ENCODE data around the gene GLS. TPM values are rescaled to one million over a fixed set of nuclear protein-coding genes. Genes with fewer than 3 reads are reported as not detected.
"Not testable (repeated sequence)": the region's sequence is repeated elsewhere in the genome, so short reads cannot be mapped to it uniquely, and the experiment has no call there.

The GLS gene
- polyA plus RNA-seq, 3 donors from 2014 or later, result 20.5 to 37.8 (median 29.7) TPM

- peak overlapping the region; percentile 95 to 97 (median 96) for H3K4me3 Mint-ChIP-seq
- H3K36me3 Mint-ChIP-seq, result no peaks in the 10 kb centered on the region
- peaks cover 11 to 16% (median 13%) of the 10 kb centered on the region in 3 donors for H3K27me3 Mint-ChIP-seq (ENCODE audit: low read depth in 3 of 3)
- H3K27ac Mint-ChIP-seq, result peak overlapping the region; percentile 95 to 98 (median 97)
- DNase-seq, result peak; percentile 80 to 82 (median 81)
- no peaks in the 10 kb centered on the region for H3K9me3 Mint-ChIP-seq
- peaks cover 54% of the 10 kb centered on the region in 2 donors for H3K4me1 Mint-ChIP-seq
Observed at GRCh38 chr2:190881598-190882410, 1.2 kb downstream of the GLS start.

DNA sequence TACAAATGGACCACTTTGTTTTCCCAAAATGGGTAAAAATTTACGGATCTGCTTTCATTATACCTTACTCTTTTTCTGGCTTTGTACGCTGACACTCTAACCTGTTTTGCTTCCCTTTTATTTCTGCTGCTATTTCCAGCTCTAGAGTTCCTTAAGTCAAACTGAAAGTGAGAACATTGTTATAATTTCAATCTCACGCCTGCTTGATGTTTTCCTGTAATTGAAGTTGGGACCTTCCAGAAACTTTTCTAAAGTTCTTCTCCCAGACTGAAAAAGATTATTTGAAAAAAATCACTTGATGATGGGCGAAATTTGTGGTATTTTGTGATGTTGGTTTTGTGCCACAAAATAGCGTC lies 1.8 kb downstream of the GLS start:
- no peaks in the 10 kb centered on the region for H3K9me3 Mint-ChIP-seq
- peak overlapping the region; percentile 95 to 98 (median 97) for H3K27ac Mint-ChIP-seq
- no peaks in the 10 kb centered on the region for H3K36me3 Mint-ChIP-seq
- H3K27me3 Mint-ChIP-seq (ENCODE audit: low read depth in 3 of 3), result peaks cover 11 to 16% (median 13%) of the 10 kb centered on the region in 3 donors
- peaks cover 55 to 59% of the 10 kb centered on the region in 2 donors for H3K4me1 Mint-ChIP-seq
- H3K4me3 Mint-ChIP-seq, result peak overlapping the region; percentile 95 to 97 (median 96)
- no peak for DNase-seq

GRCh38 chr2:190882856-190883582 lies 2.4 kb downstream of the GLS start:
- Mint-ChIP-seq H3K4me1 (peaks cover 61 to 65% of the 10 kb centered on the region in 2 donors), H3K9me3 (no peaks in the 10 kb centered on the region), H3K27me3 (ENCODE audit: low read depth in 3 of 3) (peaks cover 11 to 16% (median 13%) of the 10 kb centered on the region in 3 donors), H3K36me3 (no peaks in the 10 kb centered on the region), H3K27ac (peak overlapping the region; percentile 95 to 98 (median 97)), H3K4me3 (peak overlapping the region; percentile 95 to 97 (median 96))
- peak in 2 of 3 donors; percentile 20 to 27 for DNase-seq

DNA sequence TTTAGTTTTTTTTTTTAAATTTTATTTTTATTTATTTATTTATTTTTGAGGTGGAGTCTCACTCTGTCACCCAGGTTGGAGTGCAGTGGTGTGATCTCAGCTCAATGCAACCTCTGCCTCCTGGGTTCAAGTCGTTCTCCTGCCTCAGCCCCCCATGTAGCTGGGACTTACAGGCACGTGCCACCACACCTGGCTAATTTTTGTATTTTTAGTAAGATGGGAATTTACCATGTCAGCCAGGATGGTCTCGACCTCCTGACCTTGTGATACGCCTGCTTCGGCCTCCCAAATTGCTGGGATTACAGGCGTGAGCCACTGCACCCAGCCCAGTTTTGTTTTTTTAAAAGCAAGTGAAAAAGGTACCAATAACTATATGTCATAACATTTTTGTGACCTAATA lies 5.2 kb downstream of the GLS start:
- H3K4me3 Mint-ChIP-seq, result peak overlapping the region in 3 of 5 donors; percentile 11 to 27 (median 24)

GRCh38 chr2:190887089-190887488 lies 6.5 kb downstream of the GLS start:
- DNase-seq, result no peak
- Mint-ChIP-seq H3K27ac (peak overlapping the region in 1 of 6 donors; percentile 20), H3K4me3 (peak overlapping the region in 2 of 5 donors; percentile 59 to 72)

More for the DNA sequence above, 5.2 kb downstream of the GLS start:
- not testable (repeated sequence) for H3K36me3 Mint-ChIP-seq; H3K9me3 Mint-ChIP-seq; H3K27me3 Mint-ChIP-seq (ENCODE audit: low read depth in 3 of 3); DNase-seq; H3K27ac Mint-ChIP-seq
- peaks cover 79 to 87% of the 10 kb centered on the region in 2 donors for H3K4me1 Mint-ChIP-seq

GRCh38 chr2:190888449-190888848 lies 7.8 kb downstream of the GLS start:
- H3K27ac Mint-ChIP-seq, result peak overlapping the region in 5 of 6 donors; percentile 4 to 58 (median 18)
- peak overlapping the region; percentile 16 to 72 (median 46) for H3K4me3 Mint-ChIP-seq
- H3K9me3 Mint-ChIP-seq, result no peaks in the 10 kb centered on the region
- peaks cover 0 to 2% (median 2%) of the 10 kb centered on the region in 3 donors for H3K27me3 Mint-ChIP-seq (ENCODE audit: low read depth in 3 of 3)
- peaks cover 82 to 95% of the 10 kb centered on the region in 2 donors for H3K4me1 Mint-ChIP-seq
- no peaks in the 10 kb centered on the region for H3K36me3 Mint-ChIP-seq
- no peak for DNase-seq

More at GRCh38 chr2:190887089-190887488, 6.5 kb downstream of the GLS start:
- Mint-ChIP-seq H3K36me3 (no peaks in the 10 kb centered on the region), H3K4me1 (peaks cover 84 to 95% of the 10 kb centered on the region in 2 donors), H3K9me3 (no peaks in the 10 kb centered on the region), H3K27me3 (ENCODE audit: low read depth in 3 of 3) (peaks cover under 1 to 2% (median under 1%) of the 10 kb centered on the region in 3 donors)

- no peak for DNase-seq
- Mint-ChIP-seq H3K36me3 (no peaks in the 10 kb centered on the region), H3K4me1 (peaks cover 80 to 95% of the 10 kb centered on the region in 2 donors), H3K27ac (peak overlapping the region in 4 of 6 donors; percentile 26 to 65 (median 42)), H3K27me3 (ENCODE audit: low read depth in 3 of 3) (peaks cover 0 to 2% (median 2%) of the 10 kb centered on the region in 3 donors), H3K4me3 (peak overlapping the region in 4 of 5 donors; percentile 9 to 59 (median 35)), H3K9me3 (no peaks in the 10 kb centered on the region)
Observed at GRCh38 chr2:190889175-190889943, 8.7 kb downstream of the GLS start.

GRCh38 chr2:190891372-190891771 lies 10.8 kb downstream of the GLS start:
- H3K36me3 Mint-ChIP-seq, result peaks cover 0 to 6% (median 5%) of the 10 kb centered on the region in 3 donors
- peak overlapping the region; percentile 5 to 39 (median 14) for H3K27ac Mint-ChIP-seq
- DNase-seq, result no peak
- H3K9me3 Mint-ChIP-seq, result no peaks in the 10 kb centered on the region
- peak overlapping the region in 1 of 5 donors; percentile 22 for H3K4me3 Mint-ChIP-seq
- H3K4me1 Mint-ChIP-seq, result peaks cover 75 to 93% of the 10 kb centered on the region in 2 donors
- H3K27me3 Mint-ChIP-seq (ENCODE audit: low read depth in 3 of 3), result peaks cover 0 to 2% (median 0%) of the 10 kb centered on the region in 3 donors

GRCh38 chr2:190891889-190892288 lies 11.3 kb downstream of the GLS start:
- H3K4me1 Mint-ChIP-seq, result peaks cover 74 to 96% of the 10 kb centered on the region in 2 donors
- H3K9me3 Mint-ChIP-seq, result no peaks in the 10 kb centered on the region
- DNase-seq, result no peak
- peaks cover 0 to 2% (median 0%) of the 10 kb centered on the region in 3 donors for H3K27me3 Mint-ChIP-seq (ENCODE audit: low read depth in 3 of 3)
- H3K36me3 Mint-ChIP-seq, result peaks cover 0 to 11% (median 10%) of the 10 kb centered on the region in 3 donors
- peak overlapping the region in 5 of 6 donors; percentile 2 to 42 (median 22) for H3K27ac Mint-ChIP-seq
- H3K4me3 Mint-ChIP-seq, result peak overlapping the region in 3 of 5 donors; percentile 0 to 5 (median 3)

DNA sequence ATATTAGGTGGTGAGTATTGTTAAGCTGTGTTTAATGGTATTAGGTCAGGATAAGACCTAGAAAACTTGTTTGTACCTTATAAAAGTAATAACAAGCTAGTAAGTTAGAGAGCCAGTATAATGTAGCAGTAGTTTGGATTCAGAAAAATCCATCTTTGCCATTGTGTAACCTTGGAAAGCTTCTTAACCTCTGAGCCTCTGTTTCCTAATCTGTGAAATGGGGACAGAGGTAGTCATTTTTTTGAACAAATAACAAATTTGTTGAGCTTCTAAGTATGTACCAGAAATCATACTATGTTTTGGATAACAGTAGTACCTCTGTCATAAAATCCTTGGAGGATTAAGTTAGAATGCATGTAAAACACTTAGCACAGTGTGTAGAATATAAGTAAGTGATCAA lies 12.5 kb downstream of the GLS start:
- Mint-ChIP-seq H3K4me1 (peaks cover 64 to 87% of the 10 kb centered on the region in 2 donors), H3K4me3 (no peak overlapping the region), H3K36me3 (peaks cover 0 to 14% (median 12%) of the 10 kb centered on the region in 3 donors), H3K27ac (peak overlapping the region in 2 of 6 donors; percentile 17 to 25), H3K27me3 (ENCODE audit: low read depth in 3 of 3) (peaks cover 0 to 2% (median 0%) of the 10 kb centered on the region in 3 donors), H3K9me3 (no peaks in the 10 kb centered on the region)
- no peak for DNase-seq

GRCh38 chr2:190896477-190896876 lies 15.9 kb downstream of the GLS start:
- no peak overlapping the region for H3K4me3 Mint-ChIP-seq
- H3K4me1 Mint-ChIP-seq, result peaks cover 37 to 57% of the 10 kb centered on the region in 2 donors
- peaks cover 0 to 2% (median 0%) of the 10 kb centered on the region in 3 donors for H3K27me3 Mint-ChIP-seq (ENCODE audit: low read depth in 3 of 3)
- H3K9me3 Mint-ChIP-seq, result no peaks in the 10 kb centered on the region
- H3K27ac Mint-ChIP-seq, result peak overlapping the region in 5 of 6 donors; percentile 3 to 77 (median 6)
- peaks cover 0 to 21% (median 12%) of the 10 kb centered on the region in 3 donors for H3K36me3 Mint-ChIP-seq
- no peak for DNase-seq

DNA sequence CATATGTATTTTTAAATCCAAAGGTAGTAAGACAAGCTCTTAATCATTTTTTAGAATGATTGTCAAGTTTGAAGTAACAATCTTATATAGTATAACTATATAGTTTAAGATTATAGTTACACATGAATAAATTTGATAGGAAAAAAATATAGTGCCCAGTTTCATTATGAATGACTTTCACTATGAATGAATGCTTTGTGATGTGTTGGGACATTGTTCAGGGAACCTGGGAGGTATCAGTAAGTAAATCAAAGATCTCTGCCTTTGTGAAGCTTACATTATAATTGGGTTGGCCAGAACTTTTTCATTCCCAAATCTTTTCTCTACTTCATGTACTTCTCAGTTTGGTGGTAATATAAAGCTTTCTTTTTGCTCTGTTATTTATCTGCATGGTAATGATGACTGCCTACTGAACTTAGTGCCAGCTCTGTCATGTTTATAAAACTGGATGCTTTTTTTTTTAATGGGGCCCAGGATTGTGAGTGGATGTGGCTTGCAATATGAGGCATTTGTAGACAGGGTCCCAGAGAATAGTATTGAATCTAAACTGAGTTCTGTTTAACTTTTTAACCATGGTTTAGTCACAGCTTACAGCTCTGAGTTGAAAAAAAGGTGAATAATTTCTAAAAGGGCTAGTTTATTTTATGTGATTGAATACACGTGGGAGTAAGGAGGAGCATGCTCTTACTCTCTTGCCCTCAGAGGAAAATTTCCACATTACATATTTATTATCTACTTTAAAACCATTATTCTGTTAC lies 23.3 kb downstream of the GLS start:
- Mint-ChIP-seq H3K27me3 (ENCODE audit: low read depth in 3 of 3) (peaks cover 0 to 3% (median 0%) of the 10 kb centered on the region in 3 donors), H3K27ac (peak overlapping the region in 5 of 6 donors; percentile 11 to 79 (median 51)), H3K9me3 (no peaks in the 10 kb centered on the region), H3K36me3 (peaks cover 0 to 29% (median 14%) of the 10 kb centered on the region in 3 donors), H3K4me3 (no peak overlapping the region), H3K4me1 (peaks cover 0 to 6% of the 10 kb centered on the region in 2 donors)
- no peak for DNase-seq

All from immature natural killer cell (primary cell).